Activated CD8-positive, alpha-beta memory T cell treated with anti-CD3 and anti-CD28 coated beads for 1 hour (primary cell): ENCODE measurements around the gene KRT33B.

ENCODE experiments used
- DNase-seq, 2 donors: peaks; one replicate each; pipeline ENCODE4 v3.0.0-alpha.2; 2020; ENCODE audit warnings: low read depth in 1 of 2; ENCODE audit errors: extremely low read depth in 1 of 2

Gene KRT33B

DNA sequence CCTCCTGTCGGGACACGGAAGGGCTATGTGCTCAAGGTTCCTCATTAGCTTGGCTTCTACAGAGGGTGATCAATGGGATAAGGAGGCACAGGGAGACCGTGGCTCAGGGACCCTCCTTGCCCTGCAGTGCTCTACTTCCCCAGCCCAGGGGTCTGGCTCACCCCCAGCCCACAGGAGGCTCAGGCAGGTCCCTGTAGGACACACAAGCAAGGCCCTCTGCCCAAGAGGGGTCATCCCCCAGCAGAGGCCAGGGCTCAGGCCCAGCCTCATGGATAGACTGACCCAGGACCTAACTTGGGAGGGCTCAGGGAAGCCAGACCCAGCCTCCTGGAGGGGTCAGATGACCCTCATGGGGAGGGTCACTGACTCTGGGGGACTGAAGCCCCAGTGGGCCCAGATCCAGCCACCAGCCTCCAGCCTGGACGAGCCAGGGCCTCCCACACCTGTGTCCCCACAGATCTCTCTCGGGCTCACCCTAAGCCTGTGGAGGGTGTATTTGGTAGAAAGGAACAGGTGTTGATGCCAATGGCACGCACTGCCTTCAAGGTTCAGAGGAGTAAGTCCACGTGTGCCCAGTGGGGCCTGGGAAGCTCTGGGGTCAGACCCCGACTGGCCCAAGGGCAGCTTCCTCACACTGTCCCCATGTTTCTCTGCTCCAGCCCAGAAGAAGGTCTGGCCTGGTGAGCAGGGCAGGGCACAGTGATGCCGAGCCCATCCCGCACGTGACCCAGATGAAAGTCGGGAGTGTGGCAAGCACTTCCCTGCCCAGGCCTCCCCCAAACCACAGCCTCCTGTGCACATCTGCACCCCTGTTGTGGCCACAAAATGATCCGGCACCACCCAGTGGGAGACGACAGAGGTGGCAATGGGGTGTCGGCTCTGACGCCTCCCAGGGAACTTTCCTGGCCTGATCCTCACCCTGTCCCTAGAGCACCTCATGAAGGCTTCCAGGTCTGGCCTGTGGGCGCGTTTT lies 43.2 kb downstream of the KRT33B start:
- DNase-seq, result no peak

DNA sequence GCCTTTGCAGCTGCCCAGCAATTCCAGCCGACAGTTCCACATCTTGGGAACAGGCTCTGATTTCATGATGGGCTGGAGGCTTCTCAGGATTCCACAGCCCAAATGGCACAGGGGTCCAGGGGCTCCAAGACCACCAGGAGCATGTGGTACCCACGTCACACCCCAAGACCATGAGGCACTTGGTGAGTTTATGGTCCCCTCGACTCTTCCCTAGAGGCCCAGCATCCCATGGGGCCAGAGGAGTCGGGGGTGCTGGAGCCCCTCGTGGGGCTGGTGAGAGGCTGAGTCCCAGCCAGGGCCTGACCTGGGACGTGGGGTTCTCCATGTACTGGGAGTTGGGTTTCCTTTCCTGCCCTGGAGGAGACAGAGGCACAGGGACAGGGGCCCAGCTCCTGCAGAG lies 44.0 kb downstream of the KRT33B start:
- DNase-seq, result no peak

DNA sequence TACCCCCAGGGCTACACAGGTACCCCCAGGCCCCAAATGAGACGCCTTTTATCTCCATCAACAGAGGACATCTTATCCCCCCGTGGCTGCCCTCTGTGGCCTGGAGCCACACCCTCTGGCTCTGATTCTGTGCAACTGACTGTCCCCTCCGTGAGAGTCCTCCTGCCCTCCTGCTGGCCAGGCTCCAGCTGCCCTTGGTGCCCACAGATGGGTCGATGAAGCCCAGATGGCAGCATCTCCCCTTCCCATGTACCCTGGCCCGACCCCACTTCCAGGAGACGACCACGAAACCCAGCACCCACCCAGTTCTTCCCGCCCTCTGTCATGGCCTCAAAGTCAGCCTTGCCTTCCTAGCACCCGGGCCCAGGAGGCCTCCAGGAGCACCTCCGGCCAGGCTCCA lies 44.5 kb downstream of the KRT33B start:
- no peak for DNase-seq

DNA sequence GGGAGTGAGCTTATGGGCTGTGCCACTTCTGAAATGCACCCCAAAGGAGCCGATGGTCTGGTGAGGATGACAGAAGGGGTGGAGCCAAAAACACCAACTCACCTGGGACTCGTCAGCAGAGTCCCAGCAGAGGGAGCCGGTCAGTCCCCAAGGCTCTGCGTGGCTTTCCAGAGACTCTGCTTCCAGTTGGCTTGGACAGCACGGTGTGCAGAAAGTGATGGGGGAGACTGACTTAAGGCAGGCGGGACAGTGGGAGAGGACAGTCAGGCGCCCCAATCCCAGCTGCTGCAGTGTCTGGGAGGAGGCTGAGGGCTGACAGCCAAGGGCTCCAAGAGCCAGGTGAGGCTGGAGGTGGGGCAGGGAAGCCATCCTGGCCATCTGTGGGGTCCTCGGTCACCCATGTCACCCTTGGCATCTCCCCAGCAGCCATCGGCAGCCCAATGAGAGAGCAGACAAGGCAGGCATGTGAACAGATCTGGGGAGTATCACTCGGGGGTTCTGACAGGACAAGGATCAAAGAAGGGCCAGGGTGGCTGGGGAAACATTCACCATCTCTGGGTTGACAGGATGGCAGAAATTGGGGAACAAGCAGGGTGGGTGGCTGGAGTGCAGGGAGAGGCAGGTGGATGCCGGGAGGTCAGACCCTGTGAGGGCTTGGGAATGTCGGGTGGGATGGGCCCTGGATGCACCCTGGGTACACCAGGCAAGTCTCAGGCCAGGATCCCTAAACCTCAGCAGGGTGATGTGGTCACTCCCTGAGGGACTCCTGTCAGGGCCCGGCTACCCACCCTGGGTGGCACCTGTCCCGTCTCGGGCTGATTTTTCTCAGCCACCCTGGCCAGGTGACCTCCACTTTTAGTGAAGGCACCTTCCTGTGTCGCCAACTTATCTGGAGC lies 45.2 kb downstream of the KRT33B start:
- DNase-seq, result no peak

DNA sequence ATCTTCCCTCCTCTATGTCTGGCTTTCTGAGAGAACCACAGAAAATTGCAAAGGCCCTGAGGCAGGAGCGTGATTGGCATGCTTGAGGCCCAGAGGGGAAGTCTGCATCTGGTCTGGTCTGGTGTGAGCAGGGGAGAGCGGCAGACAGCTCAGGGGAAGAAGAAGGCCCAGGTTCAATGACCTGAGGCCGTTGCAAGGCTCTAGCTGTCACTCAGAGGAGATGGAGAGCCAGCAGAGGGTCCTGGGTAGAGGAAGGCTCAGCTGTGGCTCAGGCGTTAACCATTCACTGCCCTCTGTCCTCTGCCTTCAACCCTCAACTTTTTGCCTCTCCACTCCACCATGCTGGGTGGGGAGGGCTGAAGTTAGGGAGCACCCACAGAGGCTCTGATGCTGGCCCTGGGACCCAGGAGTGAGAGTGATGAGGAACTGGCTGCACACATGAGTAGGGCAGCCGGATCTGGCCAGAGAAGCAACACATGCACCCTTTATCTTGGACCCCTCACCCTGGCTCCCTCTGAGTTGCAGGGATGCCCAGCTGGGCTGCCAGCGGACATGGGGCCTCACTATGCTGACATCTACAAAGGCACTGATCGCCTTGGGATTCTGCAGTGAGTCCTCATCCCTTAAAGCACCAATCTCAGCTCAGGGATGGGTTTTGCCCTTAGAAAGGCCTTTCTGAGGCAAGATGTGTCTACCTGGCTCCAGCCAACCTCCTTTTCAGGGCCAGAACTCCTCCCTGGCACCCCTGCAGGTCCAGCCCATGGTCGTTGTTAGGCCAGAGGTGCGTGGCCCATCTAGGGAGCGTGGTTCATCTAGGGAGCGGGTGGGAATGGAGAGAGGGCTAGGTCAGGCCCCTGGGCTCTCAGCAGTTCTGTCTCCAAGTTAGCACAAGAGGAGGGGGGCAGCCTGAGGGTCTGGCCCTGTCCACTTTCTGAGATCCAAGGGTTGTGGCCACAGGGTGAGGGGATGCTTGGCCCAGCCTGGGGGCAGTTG lies 46.4 kb downstream of the KRT33B start:
- no peak for DNase-seq

DNA sequence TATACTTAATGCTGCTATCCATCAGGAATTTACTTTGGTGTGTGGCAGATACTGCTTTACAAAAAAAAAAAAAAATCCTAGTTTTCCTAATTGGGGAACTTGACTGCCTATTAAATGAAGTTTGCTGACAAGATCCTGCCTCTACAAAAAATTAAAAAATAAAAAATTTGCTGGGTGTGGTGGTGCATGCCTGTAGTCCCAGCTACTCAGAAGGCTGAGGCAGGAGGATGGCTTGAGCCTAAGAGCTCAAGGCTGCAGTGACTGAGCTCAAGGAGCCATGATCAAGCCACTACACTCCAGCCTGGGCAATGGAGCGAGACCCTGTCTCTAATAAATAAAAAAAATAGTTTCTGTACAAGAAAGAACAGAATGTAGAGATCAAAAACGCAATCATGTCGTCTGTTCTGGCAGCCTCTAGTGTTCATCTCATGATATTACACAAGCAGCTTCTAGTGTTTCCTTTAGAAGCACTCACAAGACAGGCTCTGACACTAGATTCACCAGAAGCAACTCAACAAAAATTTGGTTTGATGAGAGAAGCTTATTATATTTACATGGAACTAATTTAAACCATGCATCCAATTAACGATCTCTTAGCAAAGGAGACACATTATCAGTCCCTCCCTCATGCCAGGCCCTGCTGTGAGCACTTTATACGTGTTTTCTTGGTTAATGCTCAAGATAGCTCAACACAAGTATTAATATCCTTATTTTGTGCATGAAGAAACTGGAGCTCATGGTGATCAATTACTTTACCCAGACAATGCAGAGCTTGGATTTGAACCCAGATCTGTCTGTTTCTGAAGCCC lies 47.3 kb downstream of the KRT33B start:
- DNase-seq, result no peak

DNA sequence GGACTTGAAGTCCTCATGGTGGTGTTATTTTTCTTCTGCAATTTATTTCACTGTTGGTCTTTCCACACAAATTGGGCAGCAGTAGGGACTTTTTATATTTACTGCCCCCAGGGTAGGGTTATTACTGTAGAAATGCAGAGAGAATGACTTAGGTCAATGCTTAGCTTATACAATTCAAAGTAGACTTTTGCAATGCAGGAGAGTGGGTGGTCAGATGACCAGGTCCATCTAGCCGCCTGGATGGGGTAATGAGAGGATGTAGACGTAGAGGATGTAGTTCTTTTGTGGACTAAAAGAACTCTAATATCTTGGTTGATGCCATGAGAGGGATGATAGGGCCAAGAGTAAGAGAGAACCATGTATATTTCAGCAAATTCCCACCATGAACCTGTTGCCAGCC lies 51.4 kb downstream of the KRT33B start:
- DNase-seq, result no peak

DNA sequence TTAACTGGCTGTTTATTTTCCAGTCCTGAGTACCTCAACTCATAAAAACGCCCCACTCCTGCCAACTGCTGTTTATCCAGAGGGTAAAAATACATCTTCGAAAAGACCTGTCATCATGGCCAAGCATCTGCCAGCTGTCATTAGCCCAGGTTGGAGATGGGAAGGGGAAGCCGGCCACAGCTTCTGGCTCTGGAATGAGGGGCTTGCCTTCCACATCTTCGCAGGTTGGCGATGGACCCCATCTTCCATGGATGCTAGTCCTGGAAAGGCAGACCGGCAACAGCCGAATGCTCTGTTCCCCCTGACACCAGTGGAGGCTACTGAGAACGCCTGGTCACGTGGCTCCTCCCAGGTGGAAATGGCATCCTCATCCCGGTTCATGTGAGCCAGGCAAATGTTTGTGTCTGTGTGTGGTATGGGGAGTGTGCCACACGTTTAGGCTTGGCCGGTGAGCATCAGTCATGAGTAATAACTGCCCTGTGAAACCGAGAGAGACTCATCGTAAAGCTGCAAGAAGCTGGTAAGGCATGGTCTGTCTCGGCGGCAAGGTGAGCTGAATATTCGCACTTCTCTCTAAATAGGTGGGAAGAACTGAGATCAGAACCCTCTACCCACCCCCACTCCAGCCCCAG lies 53.7 kb downstream of the KRT33B start:
- no peak for DNase-seq

DNA sequence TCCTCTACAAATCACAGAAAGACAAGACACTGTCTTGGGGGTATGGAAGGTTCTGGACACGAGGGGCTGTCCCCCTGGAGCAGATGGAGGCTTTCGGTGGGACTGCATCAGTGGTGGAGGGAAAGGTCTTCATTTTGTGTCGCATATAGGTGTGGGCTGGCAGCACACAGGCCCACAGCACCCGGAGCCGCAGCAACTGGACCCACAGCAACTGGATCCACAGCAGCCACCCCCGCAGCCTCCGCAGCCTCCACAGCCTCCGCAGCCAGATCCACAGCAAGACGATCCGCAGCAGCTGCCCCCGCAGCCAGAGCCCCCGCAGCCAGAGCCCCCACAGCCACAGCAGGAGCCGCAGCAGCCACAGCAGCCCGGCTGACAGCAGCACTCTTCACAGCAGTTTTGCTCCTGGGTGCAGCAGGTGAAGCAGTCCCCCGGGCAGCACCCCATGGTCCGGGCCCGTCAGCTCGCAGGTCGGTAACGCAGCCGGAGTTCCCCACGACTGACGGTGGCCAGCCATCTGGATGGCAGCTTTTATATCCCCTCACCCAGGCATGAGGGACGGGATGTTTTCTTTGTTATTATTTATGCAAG lies 54.3 kb downstream of the KRT33B start, which contains the start of gene KRTAP17-1:
Gene KRTAP17-1, minus strand, starts transcription at position 507 of the 591 bp plus-strand sequence. Its CDS starts 60 bp downstream, at position 447.
- no peak for DNase-seq
